Psoas muscle (tissue), 8 donors: ENCODE results near the gene CCNY. TPM values are rescaled to one million over a fixed set of nuclear protein-coding genes. Genes with fewer than 3 reads are reported as not detected.

Experiments
- ATAC-seq, 4 donors: fragments of 200-7000 bp; cut with Tn5 transposase; one replicate each; pipeline ENCODE4 v1.9.1; 2020; ENCODE audit warnings: moderate library complexity in 3 of 4, mild to moderate bottlenecking in 2 of 4
- DNase-seq, 2 donors: peaks; one replicate each; pipeline ENCODE4 v3.0.0-alpha.2; 2020
- H3K27ac ChIP-seq: fragments of 200-600 bp; one replicate; pipeline ENCODE4 v1.8.0; 2022
- H3K27me3 ChIP-seq, 3 donors: fragments of 200-600 bp in 1 of 3; one replicate each; pipeline versions ENCODE4 v1.6.1 to v1.8.0; 2013 to 2022; ENCODE audit warnings: low read length in 2 of 3, mild to moderate bottlenecking in 2 of 3, moderate library complexity in 1 of 3; ENCODE audit not compliant: insufficient read depth in 3 of 3
- H3K36me3 ChIP-seq, 2 donors: fragments of 200-600 bp in 1 of 2; one replicate each; pipeline versions ENCODE4 v1.6.1 to v1.8.0; 2013 to 2022; ENCODE audit warnings: low read depth in 1 of 2, mild to moderate bottlenecking in 1 of 2, moderate library complexity in 1 of 2; ENCODE audit not compliant: insufficient read depth in 1 of 2
- H3K4me1 ChIP-seq: fragments of 200-600 bp; one replicate; pipeline ENCODE4 v1.8.0; 2022
- H3K4me3 ChIP-seq: fragments of 200-600 bp; one replicate; pipeline ENCODE4 v1.8.0; 2022; ENCODE audit warnings: mild to moderate bottlenecking
- H3K9me3 ChIP-seq: fragments of 200-600 bp; one replicate; pipeline ENCODE4 v1.8.0; 2022
- WGBS, 3 donors: extraction: QIAGEN DNeasy Blood & Tissue Kit; methylation state at CpG; one replicate each; pipeline versions ENCODE4 v1.1.6 to v1.1.7; 2013; 5-methylcytosine and 5-hydroxymethylcytosine counted together
- intact Hi-C, 2 donors: fragments of 100-400 bp; cut with DNase I; formaldehyde crosslinking; loops; one replicate each; pipeline versions ENCODE4 v1.11.0 to v1.14.2; 2022
- polyA plus RNA-seq, 3 donors: library from polyadenylated mRNA; stranded (reverse); fragments of 200-250 nt; gene quantifications; one replicate each; pipeline ENCODE4 v1.2.3, GENCODE V29; 2013
- total RNA-seq, 4 donors: library from RNA; stranded (reverse); fragmentation: NEBNext Ultra II Directional in 2 of 4; extraction: Animal tissue kit (Norgen Biotek cat#: 25700) in 2 of 4; gene quantifications; one replicate each; pipeline versions ENCODE4 v1.2.1 to v1.2.4, GENCODE V29; 2021 to 2023
- TF ChIP-seq, protein P1 (sequence below): fragments of 200-600 bp; IDR thresholded peaks from one replicate; pipeline ENCODE4 v1.8.0; 2022; ENCODE audit warnings: antibody characterized with exemption
- donor health status: healthy with polysubstance abuse.
- donor health status: DM: no; HTN: no; CAD: no; lungs with moderate emphysema.
- donor health status: Bipolar disorder and iron deficiency.
- donor health status: healthy.
- donor health status: DM: yes; HTN: yes; CAD: no.
- donor health status: DM: no; HTN: no; CAD: no.
- donor health status: DM: no; HTN: no; CAD: no.
- donor health status: DM: yes; HTN: yes; CAD: no.

The CCNY gene
- total and polyA plus RNA-seq, 7 donors = 21.2 to 55.8 (median 47.0) TPM

DNA sequence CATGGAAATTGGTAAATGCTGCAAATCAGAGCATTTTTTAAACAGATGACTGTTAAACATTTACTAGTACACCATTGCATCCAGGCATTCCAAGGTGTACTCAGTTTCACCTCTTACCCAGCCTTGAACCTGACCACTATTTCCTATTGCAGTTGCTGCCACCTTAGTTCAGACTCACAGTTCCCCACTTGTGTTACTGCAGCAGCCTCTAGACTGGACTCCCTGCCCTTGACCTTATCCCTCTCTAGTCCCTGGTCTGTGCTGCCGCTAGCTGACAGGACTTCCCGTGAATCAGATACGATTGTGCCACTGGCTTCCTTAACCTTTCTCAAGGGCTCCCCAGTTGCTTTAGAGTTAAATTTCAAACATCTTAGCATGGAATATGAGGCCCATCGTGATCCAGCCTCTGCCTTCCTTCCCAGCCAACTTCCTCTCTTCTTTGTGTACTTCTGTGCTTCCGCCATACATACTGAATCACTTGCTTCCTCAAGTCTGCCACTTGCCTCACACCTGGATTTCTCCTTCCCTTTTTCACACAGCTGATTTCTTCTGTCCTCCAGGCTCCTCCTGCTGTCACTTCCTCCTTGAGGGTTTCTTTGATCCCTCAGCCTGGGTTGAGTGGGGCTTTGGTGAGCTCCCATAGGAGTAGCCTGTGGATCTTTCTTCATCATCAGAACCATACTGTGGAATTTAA, 150.1 kb downstream of the CCNY start:
- Histone ChIP-seq H3K36me3 (no peaks in the 10 kb centered on the region), H3K27me3 (no peaks in the 10 kb centered on the region), H3K27ac (no peak overlapping the region), H3K9me3 (no peaks in the 10 kb centered on the region), H3K4me3 (no peak overlapping the region), H3K4me1 (peaks cover 16% of the 10 kb centered on the region)
- intact Hi-C loops = no loop called here
- WGBS, 3 donors = 56 to 67% (median 58%) methylated on average over 5 of the region's 5 CpGs
- ATAC-seq (no peak), DNase-seq (no peak)
- TF ChIP-seq, protein P1, sequence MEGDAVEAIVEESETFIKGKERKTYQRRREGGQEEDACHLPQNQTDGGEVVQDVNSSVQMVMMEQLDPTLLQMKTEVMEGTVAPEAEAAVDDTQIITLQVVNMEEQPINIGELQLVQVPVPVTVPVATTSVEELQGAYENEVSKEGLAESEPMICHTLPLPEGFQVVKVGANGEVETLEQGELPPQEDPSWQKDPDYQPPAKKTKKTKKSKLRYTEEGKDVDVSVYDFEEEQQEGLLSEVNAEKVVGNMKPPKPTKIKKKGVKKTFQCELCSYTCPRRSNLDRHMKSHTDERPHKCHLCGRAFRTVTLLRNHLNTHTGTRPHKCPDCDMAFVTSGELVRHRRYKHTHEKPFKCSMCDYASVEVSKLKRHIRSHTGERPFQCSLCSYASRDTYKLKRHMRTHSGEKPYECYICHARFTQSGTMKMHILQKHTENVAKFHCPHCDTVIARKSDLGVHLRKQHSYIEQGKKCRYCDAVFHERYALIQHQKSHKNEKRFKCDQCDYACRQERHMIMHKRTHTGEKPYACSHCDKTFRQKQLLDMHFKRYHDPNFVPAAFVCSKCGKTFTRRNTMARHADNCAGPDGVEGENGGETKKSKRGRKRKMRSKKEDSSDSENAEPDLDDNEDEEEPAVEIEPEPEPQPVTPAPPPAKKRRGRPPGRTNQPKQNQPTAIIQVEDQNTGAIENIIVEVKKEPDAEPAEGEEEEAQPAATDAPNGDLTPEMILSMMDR = no peak

DNA sequence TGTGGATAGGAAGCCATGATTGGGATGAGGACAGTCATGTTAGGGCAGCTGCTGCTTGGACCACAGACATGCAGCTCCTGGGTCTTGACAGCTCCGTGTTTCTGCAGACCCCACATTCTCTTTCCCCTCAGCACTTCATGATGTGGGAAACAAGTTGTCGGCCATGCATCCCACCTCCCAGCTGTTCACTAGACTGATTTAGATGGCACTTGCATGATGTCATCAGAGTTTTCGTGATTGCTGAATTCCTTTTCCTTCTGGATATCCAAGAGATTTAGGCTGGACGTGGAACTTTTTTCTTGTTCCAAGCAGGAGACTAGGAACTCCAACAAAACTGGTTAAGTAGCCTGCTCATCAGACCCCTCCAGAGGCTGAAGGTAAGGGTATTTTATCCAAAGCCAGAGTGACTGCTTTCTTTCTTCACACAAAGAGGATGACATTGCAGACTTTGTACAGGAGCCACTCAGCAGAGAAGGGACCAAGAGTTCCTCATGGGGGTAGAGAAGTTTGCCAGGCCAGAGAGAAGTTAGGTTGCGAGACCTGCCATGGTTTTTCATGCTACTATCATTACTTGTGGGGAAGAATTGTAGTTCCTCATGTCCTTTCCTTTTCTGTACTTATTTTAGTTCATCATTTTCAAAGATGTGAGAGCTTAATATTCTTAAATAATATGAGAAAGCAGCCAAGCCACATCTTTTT, 151.2 kb downstream of the CCNY start:
- Histone ChIP-seq H3K9me3 (no peaks in the 10 kb centered on the region), H3K27me3 (no peaks in the 10 kb centered on the region), H3K27ac (no peak overlapping the region), H3K4me1 (peaks cover 20% of the 10 kb centered on the region), H3K4me3 (no peak overlapping the region), H3K36me3 (no peaks in the 10 kb centered on the region)
- WGBS, 3 donors = 49 to 72% (median 65%) methylated on average over 5 of the region's 5 CpGs
- ATAC-seq (no peak), DNase-seq (no peak)
- intact Hi-C loops = no loop called here
- TF ChIP-seq, protein P1 = no peak

DNA sequence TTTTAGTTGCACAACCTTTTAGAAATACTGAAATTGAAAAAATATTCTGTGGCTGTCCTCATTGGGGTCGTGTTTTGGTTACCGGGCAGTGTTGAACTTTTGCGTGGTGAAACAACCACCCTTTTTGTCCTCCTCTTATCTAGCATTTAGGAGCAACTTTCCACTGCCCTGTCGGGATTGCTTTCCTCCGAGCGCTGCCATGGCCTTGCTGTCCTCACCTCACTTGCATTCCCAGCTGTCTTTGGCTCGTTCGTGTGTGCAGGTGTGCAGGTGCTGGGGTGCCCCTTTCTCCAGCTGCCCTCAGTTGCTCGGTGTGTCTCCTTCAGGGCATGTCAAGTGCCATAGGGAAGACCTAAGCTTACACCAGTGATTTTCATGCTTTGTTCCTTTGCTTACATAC, 151.9 kb downstream of the CCNY start:
- 40 to 63% (median 44%) methylated on average over 9 of the region's 9 CpGs for WGBS, 3 donors
- Histone ChIP-seq H3K36me3 (no peaks in the 10 kb centered on the region), H3K4me1 (peaks cover 23% of the 10 kb centered on the region), H3K4me3 (no peak overlapping the region), H3K9me3 (no peaks in the 10 kb centered on the region), H3K27ac (no peak overlapping the region), H3K27me3 (no peaks in the 10 kb centered on the region)
- ATAC-seq (no peak), DNase-seq (no peak)
- TF ChIP-seq, protein P1 = no peak
- intact Hi-C loops = no loop called here

DNA sequence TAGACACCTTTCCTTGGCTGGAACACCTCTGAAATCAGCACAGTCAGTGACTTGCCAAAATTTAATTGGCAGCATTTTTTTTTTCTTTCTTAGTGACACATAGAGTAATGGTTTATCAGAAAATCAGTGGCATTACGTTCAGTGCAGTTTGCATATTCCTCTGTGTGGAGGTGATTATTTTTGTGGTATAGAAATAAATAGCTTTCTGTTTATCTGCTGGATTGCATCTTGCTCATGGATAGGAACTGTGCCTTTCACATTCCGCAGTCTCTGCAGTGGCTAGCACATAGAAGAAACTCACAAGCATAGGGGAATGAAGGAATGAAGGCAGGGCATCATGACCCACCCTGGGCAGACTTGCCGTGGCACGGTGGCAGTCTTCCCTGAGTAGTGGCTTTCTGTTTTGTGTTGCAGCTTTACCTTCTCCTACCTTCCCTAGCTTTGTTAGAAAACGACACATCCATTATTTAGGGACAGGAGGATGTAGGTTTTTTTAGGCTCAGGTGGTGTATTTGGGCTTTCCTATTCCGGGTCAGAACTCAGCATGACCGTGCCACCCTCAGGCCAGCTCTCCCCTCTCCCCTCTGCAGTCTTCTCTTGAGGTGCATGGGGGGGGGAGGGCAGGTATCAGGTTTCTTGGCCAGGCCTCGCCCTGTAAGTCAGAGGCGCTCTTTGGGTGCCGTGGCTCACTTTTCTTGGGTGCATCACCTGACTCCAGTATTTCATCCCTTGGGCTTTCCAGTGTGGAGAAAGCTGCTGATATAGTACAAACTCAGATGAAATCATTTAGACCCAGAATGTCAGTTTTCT, 156.3 kb downstream of the CCNY start:
- no peak for DNase-seq
- H3K27ac ChIP-seq = peak overlapping the region; percentile 61
- H3K4me1 ChIP-seq = peaks cover 49% of the 10 kb centered on the region
- ATAC-seq = peak in 3 of 4 donors; percentile 18 to 69 (median 59)
- H3K4me3 ChIP-seq = no peak overlapping the region
- H3K27me3 ChIP-seq = no peaks in the 10 kb centered on the region
- 45 to 73% (median 46%) methylated on average over 10 of the region's 10 CpGs for WGBS, 3 donors
- no peaks in the 10 kb centered on the region for H3K9me3 ChIP-seq
- H3K36me3 ChIP-seq = no peaks in the 10 kb centered on the region
- intact Hi-C loops = no loop called here
- TF ChIP-seq, protein P1 = no peak
